Fibroblast of the conjunctiva (primary cell): Measurements from ENCODE around the gene MVK.

ENCODE experiments used
- DNase-seq: peaks from one replicate; pipeline ENCODE4 v3.0.0-alpha.2; 2010; ENCODE audit warnings: low read depth

Gene MVK

DNA sequence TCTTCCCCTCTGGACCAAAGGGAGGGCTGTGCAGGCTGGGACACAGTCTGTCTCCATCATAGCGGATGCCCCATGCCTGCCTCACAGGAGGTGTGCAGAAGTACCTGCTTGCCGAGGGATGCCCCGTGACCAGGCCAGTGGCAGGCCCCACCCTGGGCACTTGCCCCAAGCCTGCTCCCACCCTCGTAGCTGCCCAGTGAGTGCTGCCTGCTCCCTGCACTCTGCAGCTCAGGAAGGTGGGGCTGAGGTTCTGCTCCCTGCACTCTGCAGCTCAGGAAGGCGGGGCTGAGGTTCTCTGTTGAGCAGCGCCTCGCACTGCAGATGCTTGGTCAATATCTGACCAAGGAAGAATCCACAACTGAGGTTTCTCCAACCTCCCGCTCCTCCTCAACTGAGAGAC is 7.2 kb upstream of the MVK start:
- DNase-seq, result no peak

DNA sequence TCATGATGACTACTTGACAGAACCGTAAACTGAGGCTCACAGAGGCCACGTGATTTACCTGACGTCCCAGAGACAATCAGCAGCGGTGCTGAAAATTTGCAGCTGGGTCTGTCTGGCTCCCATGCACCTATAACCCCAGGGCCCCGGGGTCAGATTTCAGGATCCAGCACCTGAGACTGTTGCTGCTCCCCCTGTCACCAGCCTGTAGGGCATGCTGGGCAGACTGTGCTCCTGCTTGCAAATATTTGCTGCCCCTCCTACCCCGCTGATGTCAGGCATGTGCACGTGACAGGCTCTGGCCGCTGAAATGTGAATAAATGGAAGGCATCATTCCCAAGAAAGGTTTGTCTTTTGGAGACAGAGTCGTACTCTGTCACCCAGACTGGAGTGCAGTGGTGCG is 6.3 kb upstream of the MVK start:
- no peak for DNase-seq

- DNase-seq, result no peak
Observed at GRCh38 chr12:109567967-109568366, 5.6 kb upstream of the MVK start.

GRCh38 chr12:109568486-109568885 is 5.1 kb upstream of the MVK start:
- no peak for DNase-seq

GRCh38 chr12:109571773-109572505 is 1.7 kb upstream of the MVK start:
- no peak for DNase-seq

GRCh38 chr12:109572506-109572845 is 1.1 kb upstream of the MVK start:
- no peak for DNase-seq

DNA sequence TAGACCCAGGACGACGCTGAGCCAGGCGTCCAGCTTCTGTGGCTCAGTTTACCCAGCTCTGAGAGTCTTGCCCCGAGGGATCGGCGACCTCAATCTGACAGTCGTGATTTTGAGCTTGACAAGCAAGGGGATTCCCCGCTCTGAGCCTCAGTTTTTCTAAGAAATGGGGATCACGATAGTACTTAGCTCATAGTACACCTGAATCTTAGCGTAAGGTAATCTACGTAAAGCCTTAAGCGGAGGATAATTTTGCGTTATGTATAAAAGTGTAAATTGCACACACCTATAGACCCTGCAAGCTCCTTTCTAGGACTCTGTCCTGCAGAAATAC is 285 bp downstream of the MVK start:
- DNase-seq, result no peak

GRCh38 chr12:109575683-109576082 is 2.1 kb downstream of the MVK start:
- no peak for DNase-seq

DNA sequence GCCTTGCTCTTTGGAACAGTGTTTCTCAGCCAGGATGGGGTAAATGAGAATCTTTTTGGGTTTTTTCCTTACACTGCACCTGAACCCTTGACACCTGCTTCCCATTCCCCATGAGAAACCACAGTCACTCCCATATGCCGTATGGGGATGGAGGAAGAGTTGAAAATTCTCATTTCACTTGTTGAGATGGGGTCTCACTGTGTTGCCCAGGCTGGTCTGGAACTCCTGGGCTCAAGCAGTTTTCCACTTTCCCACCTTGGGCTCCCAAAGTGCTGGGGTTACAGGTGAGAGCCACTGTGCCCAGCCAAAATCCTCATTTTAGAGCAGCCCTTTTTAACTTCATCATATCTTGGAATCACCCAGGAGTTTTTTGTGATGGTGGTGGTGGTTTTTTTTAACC is 3.7 kb downstream of the MVK start:
- no peak for DNase-seq

DNA sequence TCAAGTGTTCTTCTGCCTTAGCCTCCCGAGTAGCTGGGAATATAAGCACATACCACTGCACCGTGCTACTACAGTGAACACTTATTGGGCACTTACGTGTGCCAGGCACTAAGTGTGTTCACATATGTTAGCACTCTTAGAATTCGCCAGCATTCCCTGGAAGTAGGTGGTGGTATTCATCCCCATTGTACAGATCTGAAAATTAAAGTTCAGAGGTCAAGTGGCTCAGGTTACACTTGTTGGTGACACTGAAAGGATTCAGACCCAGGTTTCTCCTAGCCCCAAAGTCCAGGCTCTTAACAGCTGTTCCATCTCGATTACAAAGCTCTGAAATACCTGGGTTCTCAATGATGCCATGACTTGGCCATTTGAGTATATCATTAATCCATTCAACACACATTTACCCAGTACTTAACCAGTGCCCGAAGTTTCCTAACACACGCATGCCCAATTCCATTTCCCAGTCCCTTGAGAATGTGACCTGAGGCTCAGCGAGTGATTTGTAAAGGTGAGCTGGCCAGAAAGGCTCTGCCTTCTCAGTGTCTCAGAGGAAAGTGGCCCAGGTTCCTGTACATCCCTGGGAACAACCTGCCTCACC is 4.8 kb downstream of the MVK start:
- no peak for DNase-seq

DNA sequence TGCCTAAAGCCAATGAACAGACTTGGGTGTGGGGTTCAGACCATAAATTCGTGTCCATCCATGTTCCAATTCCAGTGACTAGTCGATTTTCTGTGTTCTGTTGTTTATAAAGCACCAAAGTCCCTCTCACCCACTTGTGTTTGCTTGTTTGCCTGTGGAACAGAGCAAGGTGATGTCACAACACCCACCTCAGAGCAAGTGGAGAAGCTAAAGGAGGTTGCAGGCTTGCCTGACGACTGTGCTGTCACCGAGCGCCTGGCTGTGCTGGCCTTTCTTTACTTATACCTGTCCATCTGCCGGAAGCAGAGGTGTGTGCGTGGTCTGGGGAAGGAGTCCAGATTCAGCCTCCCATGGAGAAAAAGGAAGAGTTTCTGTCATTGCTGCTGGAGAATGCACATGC is 6.0 kb downstream of the MVK start:
- no peak for DNase-seq

DNA sequence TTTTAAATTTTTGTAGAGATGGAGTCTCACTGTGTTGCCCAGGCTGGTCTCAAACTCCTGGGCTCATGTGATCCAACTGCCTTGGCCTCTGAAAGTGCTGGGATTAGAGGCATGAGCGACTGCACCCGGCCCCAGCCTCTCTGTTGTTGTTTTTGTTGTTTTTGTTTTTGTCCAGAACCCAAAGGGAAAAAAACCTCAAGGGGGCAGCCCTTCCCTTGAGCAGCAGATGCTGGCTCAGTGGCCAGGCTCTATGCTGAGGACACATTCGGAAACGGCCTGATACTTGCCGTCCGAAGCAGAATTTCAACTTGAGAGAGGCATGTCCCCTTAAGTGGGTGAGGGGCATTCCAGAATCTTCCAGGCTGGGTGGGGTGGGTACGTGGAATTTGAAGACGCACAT is 6.7 kb downstream of the MVK start:
- no peak for DNase-seq

GRCh38 chr12:109580684-109581333 is 7.2 kb downstream of the MVK start:
- DNase-seq, result no peak

- no peak for DNase-seq
Observed at GRCh38 chr12:109581334-109581691, 7.7 kb downstream of the MVK start.

DNA sequence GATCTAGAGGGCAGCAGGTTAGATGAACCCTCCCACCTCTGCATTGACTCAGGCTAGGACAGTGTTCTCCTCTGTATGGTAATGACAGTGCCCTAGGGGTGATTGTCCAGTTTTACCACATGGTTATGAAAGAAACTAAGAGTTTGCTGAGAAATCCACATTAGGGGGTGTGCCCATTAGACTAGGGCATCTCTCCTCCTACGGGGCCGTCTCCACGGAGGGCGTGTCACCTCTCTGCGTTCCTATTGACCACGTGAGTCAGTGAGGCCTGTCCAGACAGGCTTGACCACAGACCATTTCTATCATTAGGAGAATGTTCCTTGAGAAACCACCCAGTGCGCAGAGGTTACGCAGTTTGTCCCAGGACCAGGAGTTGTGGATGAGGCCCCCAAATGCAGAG is 8.3 kb downstream of the MVK start:
- DNase-seq, result no peak

GRCh38 chr12:109582636-109583035 is 9.0 kb downstream of the MVK start:
- DNase-seq, result no peak

- no peak for DNase-seq
Observed at GRCh38 chr12:109583733-109584132, 10.1 kb downstream of the MVK start.

DNA sequence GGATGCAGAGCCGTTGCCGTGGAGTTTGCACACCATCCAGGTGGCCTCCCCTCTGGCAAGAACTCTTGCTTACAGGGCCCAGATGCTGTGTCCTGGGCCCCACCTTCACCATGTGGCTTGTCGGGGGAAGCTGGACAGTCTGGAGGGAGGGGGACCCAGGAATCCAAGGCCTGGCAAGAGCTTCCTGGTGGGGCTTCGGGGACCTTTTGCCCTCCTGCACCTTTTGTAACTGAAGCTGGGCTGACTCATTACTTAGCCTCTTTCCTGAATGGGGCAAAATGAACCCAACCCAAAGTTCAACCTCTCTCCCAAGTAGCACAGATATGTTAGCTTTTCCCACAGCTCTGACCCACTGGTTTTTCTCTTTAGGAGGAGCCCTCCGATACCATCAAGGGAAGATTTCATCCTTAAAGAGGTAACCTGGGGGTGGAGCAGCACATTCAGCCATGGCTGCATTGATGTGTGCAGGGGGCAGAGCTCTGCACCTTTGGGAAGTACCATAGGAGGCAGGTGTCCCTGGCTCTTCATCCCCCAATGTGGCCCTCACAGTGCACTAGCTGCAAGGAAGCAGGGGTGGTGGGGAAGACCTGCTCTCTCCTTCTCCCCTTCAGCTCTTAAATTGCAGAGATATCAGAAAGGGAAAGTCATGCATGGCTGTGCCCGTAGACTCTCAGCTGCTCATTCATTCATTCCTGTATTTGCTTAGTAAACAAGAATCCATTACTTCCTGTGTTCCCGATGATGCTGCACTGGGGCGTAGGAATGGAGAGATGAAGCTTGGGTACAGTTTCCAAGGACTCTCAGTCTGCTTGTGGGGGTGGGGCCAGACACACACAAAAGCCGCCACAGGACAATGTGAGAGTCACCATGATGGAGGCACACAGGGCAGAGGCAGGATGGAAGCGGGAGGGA is 13.0 kb downstream of the MVK start:
- DNase-seq, result no peak

GRCh38 chr12:109587921-109588320 is 14.3 kb downstream of the MVK start:
- no peak for DNase-seq

DNA sequence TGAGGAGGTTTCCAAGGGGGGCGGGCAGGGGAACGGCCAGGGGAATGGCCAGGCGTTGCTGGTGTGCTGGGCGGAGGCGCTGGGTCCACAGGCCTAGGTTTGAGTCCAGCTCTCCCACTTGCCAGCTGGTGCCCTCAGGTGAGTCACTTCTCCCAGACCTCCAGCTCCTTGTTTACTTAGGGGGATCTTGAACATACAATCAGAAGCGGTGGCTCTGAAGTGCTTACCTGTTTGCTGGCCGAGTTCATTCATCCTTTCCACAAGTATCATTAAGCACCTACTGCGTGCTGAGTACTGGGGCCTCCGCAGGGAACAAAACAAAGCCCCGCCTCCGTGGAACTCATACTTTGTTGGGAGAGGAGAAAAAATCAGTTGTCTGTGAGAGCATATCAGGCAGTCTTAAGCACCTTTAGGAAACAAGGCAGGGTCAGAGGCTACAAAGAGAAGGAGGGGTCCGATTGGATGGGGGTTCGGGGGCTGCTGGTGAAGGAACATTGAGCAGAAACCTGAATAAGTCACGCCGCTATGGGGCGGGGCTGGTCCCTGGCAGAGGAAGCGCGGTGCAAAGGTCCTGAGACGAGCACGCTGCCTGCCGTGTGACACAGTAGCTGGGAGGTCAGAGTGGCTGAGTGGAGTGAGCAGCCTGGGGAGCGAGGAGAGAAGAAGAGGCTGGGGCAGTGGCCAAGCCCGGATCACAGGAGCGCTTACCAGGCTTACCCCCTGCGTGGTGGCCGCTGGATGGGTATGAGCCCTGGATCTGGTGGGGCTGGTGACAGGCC is 15.1 kb downstream of the MVK start:
- DNase-seq, result no peak

DNA sequence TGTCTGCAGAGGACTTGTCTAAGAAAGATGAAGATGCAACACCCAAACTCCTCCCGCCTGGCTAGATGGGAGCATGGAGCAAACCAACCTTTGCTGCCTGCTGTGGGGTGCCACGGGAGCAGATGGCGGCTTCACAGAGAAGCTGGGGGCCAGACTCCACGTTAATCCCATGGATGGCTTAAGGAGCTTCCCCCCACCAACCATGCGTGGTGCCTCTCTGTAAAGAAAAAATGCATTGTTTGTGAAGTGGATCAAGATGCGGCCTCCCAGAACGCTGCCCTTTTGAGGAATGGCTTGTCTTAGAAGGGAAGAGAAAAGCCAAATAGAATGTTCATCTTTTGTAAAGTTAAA is 15.6 kb downstream of the MVK start:
- no peak for DNase-seq

DNA sequence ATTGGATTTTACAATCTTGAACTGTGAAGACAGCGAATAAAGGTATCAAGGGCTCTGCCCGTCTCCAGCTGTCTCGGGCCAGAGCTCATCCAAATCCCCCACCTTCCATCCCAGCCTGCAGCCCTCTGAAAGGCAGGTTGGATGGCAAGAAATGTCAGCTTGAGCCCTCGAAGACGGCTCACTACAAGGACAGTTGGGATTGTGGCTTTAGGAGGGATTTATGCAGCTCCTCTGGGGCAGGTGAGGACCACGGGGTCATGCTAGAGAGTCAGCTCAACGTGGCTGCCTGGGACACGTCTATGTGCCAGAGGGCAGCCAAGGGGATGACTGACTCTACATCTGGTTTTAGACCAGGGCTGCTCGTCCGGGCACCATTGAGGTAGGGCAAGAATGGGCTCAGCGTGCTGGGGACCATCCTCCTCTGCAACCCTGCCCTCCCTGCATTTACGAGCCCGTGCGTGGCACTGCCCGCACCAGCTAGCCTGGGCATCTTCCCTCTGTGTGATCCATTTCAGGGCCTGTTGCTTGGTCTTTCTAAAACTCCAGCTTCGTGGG is 16.2 kb downstream of the MVK start:
- no peak for DNase-seq
